Neural progenitor cell (in vitro differentiated cells): Measurements from ENCODE around the gene RHOBTB3.

Source experiments
- EZH2 ChIP-seq: fragments of 200-600 bp; sonication (generic); IDR thresholded peaks from 2 replicates; pipeline ENCODE4 v1.6.1; 2017; ENCODE audit warnings: antibody characterized with exemption, mild to moderate bottlenecking, moderate library complexity
- EZH2phosphoT487 ChIP-seq: fragments of 200-600 bp; sonication (generic); IDR thresholded peaks from 2 replicates; pipeline ENCODE4 v1.6.1; 2017; ENCODE audit warnings: antibody characterized with exemption
- TF ChIP-seq, protein P1 (sequence below): fragments of 200-600 bp; sonication (generic); IDR thresholded peaks from 2 replicates; pipeline ENCODE4 v1.5.1; 2017; ENCODE audit warnings: antibody characterized with exemption, mild to moderate bottlenecking

GRCh38 chr5:95734906-95735305 lies 3.8 kb downstream of the RHOBTB3 start:
- TF ChIP-seq EZH2 (no peak), EZH2phosphoT487 (no peak)
- TF ChIP-seq, protein P1, sequence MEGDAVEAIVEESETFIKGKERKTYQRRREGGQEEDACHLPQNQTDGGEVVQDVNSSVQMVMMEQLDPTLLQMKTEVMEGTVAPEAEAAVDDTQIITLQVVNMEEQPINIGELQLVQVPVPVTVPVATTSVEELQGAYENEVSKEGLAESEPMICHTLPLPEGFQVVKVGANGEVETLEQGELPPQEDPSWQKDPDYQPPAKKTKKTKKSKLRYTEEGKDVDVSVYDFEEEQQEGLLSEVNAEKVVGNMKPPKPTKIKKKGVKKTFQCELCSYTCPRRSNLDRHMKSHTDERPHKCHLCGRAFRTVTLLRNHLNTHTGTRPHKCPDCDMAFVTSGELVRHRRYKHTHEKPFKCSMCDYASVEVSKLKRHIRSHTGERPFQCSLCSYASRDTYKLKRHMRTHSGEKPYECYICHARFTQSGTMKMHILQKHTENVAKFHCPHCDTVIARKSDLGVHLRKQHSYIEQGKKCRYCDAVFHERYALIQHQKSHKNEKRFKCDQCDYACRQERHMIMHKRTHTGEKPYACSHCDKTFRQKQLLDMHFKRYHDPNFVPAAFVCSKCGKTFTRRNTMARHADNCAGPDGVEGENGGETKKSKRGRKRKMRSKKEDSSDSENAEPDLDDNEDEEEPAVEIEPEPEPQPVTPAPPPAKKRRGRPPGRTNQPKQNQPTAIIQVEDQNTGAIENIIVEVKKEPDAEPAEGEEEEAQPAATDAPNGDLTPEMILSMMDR = no peak
